Measurements from ENCODE around the gene AHCYL2. TPM values are rescaled to one million over a fixed set of nuclear protein-coding genes. Genes with fewer than 3 reads are reported as not detected.

AHCYL2 gene
- total RNA-seq, 1 experiment from 2014 or later, result 20.2 TPM

GRCh38 chr7:129385116-129385515, 160.3 kb downstream of the AHCYL2 start:
- H3K4me1 ChIP-seq (ENCODE audit: control insufficient read depth, insufficient read depth, low read length), result no peaks in the 10 kb centered on the region
- no peaks in the 10 kb centered on the region for H3K9me3 ChIP-seq (ENCODE audit: control insufficient read depth, insufficient read depth, low read depth, low read length)
- H3K27ac ChIP-seq (ENCODE audit: low read length), result no peak overlapping the region
- intact Hi-C loops (cut with micrococcal nuclease; ENCODE audit: unreplicated experiment) (no loop called here), in situ Hi-C loops (cut with HindIII; ENCODE audit: low pct_unique_long_range_greater_than_20kb, low sequenced_read_pairs) (no loop called here)
- H3K4me3 ChIP-seq (ENCODE audit: low read depth in 2 of 2, low read length in 2 of 2), result no peak overlapping the region
- H3K27me3 ChIP-seq (ENCODE audit: control insufficient read depth, insufficient read depth, low read length), result no peaks in the 10 kb centered on the region
- TF ChIP-seq, protein P1, sequence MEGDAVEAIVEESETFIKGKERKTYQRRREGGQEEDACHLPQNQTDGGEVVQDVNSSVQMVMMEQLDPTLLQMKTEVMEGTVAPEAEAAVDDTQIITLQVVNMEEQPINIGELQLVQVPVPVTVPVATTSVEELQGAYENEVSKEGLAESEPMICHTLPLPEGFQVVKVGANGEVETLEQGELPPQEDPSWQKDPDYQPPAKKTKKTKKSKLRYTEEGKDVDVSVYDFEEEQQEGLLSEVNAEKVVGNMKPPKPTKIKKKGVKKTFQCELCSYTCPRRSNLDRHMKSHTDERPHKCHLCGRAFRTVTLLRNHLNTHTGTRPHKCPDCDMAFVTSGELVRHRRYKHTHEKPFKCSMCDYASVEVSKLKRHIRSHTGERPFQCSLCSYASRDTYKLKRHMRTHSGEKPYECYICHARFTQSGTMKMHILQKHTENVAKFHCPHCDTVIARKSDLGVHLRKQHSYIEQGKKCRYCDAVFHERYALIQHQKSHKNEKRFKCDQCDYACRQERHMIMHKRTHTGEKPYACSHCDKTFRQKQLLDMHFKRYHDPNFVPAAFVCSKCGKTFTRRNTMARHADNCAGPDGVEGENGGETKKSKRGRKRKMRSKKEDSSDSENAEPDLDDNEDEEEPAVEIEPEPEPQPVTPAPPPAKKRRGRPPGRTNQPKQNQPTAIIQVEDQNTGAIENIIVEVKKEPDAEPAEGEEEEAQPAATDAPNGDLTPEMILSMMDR (IDR thresholded peaks at IDR 0.05), result no peak
- TF ChIP-seq TCF7L2 (IDR thresholded peaks at IDR 0.05; ENCODE audit: low read depth, low read length), result no peak
- no peak for TF ChIP-seq SIN3A (IDR thresholded peaks at IDR 0.05; ENCODE audit: borderline replicate concordance, insufficient read depth, low read depth, low read length)
- no peak for TF ChIP-seq POLR2AphosphoS5 (IDR thresholded peaks at IDR 0.05; ENCODE audit: low read depth, low read length)
- TF ChIP-seq, protein P2, sequence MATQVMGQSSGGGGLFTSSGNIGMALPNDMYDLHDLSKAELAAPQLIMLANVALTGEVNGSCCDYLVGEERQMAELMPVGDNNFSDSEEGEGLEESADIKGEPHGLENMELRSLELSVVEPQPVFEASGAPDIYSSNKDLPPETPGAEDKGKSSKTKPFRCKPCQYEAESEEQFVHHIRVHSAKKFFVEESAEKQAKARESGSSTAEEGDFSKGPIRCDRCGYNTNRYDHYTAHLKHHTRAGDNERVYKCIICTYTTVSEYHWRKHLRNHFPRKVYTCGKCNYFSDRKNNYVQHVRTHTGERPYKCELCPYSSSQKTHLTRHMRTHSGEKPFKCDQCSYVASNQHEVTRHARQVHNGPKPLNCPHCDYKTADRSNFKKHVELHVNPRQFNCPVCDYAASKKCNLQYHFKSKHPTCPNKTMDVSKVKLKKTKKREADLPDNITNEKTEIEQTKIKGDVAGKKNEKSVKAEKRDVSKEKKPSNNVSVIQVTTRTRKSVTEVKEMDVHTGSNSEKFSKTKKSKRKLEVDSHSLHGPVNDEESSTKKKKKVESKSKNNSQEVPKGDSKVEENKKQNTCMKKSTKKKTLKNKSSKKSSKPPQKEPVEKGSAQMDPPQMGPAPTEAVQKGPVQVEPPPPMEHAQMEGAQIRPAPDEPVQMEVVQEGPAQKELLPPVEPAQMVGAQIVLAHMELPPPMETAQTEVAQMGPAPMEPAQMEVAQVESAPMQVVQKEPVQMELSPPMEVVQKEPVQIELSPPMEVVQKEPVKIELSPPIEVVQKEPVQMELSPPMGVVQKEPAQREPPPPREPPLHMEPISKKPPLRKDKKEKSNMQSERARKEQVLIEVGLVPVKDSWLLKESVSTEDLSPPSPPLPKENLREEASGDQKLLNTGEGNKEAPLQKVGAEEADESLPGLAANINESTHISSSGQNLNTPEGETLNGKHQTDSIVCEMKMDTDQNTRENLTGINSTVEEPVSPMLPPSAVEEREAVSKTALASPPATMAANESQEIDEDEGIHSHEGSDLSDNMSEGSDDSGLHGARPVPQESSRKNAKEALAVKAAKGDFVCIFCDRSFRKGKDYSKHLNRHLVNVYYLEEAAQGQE (IDR thresholded peaks at IDR 0.05; ENCODE audit: insufficient read depth in 1 of 2, low read depth in 2 of 2, low read length in 1 of 2), result no peak
- H3K36me3 ChIP-seq (ENCODE audit: control insufficient read depth, insufficient read depth, low read length), result no peaks in the 10 kb centered on the region
- POLR2A ChIA-PET, result interaction anchor here (0.5 kb wide), 1 partner anchor 27 kb away, joined by 3 read pairs; no protein-coding TSS in a partner anchor
- ATAC-seq (no peak), DNase-seq (ENCODE audit: low read depth, low spot score) (no peak)
- CTCF ChIA-PET, result no interaction called here
- no TSS peak for BruUV-seq (replicated peaks)

GRCh38 chr7:129385598-129385997, 160.8 kb downstream of the AHCYL2 start:
- no peak overlapping the region for H3K4me3 ChIP-seq (ENCODE audit: low read depth in 2 of 2, low read length in 2 of 2)
- no TSS peak for BruUV-seq (replicated peaks)
- no peaks in the 10 kb centered on the region for H3K9me3 ChIP-seq (ENCODE audit: control insufficient read depth, insufficient read depth, low read depth, low read length)
- no peak overlapping the region for H3K27ac ChIP-seq (ENCODE audit: low read length)
- no peak for DNase-seq (ENCODE audit: low read depth, low spot score)
- no peaks in the 10 kb centered on the region for H3K4me1 ChIP-seq (ENCODE audit: control insufficient read depth, insufficient read depth, low read length)
- ChIA-PET POLR2A (no interaction called here), CTCF (no interaction called here)
- intact Hi-C loops (cut with micrococcal nuclease; ENCODE audit: unreplicated experiment), result no loop called here
- no peak for ATAC-seq
- H3K27me3 ChIP-seq (ENCODE audit: control insufficient read depth, insufficient read depth, low read length), result no peaks in the 10 kb centered on the region
- in situ Hi-C loops (cut with HindIII; ENCODE audit: low pct_unique_long_range_greater_than_20kb, low sequenced_read_pairs), result no loop called here
- TF ChIP-seq POLR2AphosphoS5 (IDR thresholded peaks at IDR 0.05; ENCODE audit: low read depth, low read length) (no peak), TCF7L2 (IDR thresholded peaks at IDR 0.05; ENCODE audit: low read depth, low read length) (no peak), SIN3A (IDR thresholded peaks at IDR 0.05; ENCODE audit: borderline replicate concordance, insufficient read depth, low read depth, low read length) (no peak)
- TF ChIP-seq, protein P2 (IDR thresholded peaks at IDR 0.05; ENCODE audit: insufficient read depth in 1 of 2, low read depth in 2 of 2, low read length in 1 of 2), result no peak
- TF ChIP-seq, protein P1 (IDR thresholded peaks at IDR 0.05), result no peak
- H3K36me3 ChIP-seq (ENCODE audit: control insufficient read depth, insufficient read depth, low read length), result no peaks in the 10 kb centered on the region
